PC-9 (cell line): Measurements from ENCODE around the gene FCRLB. TPM values are rescaled to one million over a fixed set of nuclear protein-coding genes. Genes with fewer than 3 reads are reported as not detected.

Source experiments
- BruUV-seq: library from RNA; stranded (reverse); fragments of 400-500 nt; replicated peaks from 2 replicates; lab custom pipeline; 2021; lab: Mats Ljungman, UMichigan
- CTCF ChIA-PET: fragments of 300-600 bp; sonication (Branson Sonifier 250); formaldehyde crosslinking; loops from one replicate; lab custom pipeline; 2022; ENCODE audit warnings: antibody characterized with exemption; lab: Charles Lee
- POLR2A ChIA-PET: fragments of 300-600 bp; sonication (Branson Sonifier 250); formaldehyde crosslinking; loops from one replicate; lab custom pipeline; 2022; ENCODE audit warnings: antibody characterized with exemption; ENCODE audit not compliant: unreplicated experiment; lab: Charles Lee
- DNase-seq, 2 experiments: peaks; one replicate each; pipeline versions ENCODE4 v3.0.0 to v3.0.0-alpha.2; 2015 to 2022; ENCODE audit warnings: mixed read lengths in 1 of 2
- H2AFZ ChIP-seq: fragments of 200-600 bp; sonication (generic); 2 replicates; pipeline ENCODE4 v1.8.1; 2017; ENCODE audit warnings: antibody characterized with exemption
- H3F3A ChIP-seq: fragments of 200-600 bp; sonication (generic); 2 replicates; pipeline ENCODE4 v1.8.1; 2017; ENCODE audit warnings: antibody characterized with exemption, mild to moderate bottlenecking, low read depth; ENCODE audit not compliant: insufficient read depth
- H3K27ac ChIP-seq: fragments of 200-600 bp; sonication (generic); 2 replicates; pipeline ENCODE4 v1.6.1; 2016; ENCODE audit warnings: mixed run types
- H3K27me3 ChIP-seq: fragments of 200-600 bp; sonication (generic); 2 replicates; pipeline ENCODE4 v1.6.1; 2016; ENCODE audit warnings: low read depth, mixed run types; ENCODE audit not compliant: insufficient read depth
- H3K36me3 ChIP-seq: fragments of 200-600 bp; sonication (generic); 2 replicates; pipeline ENCODE4 v1.6.1; 2016; ENCODE audit warnings: low read depth, mixed run types
- H3K4me1 ChIP-seq: fragments of 200-600 bp; sonication (generic); replicated peaks from 2 replicates; pipeline ENCODE4 v1.6.1; 2016; ENCODE audit warnings: mixed run types; ENCODE audit not compliant: insufficient read depth
- H3K4me2 ChIP-seq: fragments of 200-600 bp; sonication (generic); 2 replicates; pipeline ENCODE4 v1.6.1; 2017; ENCODE audit warnings: mixed run types
- H3K4me3 ChIP-seq: fragments of 200-600 bp; sonication (generic); 2 replicates; pipeline ENCODE4 v1.6.1; 2016; ENCODE audit warnings: mixed run types
- H3K79me2 ChIP-seq: fragments of 200-600 bp; sonication (generic); 2 replicates; pipeline ENCODE4 v1.6.1; 2017; ENCODE audit warnings: low read depth, mixed run types
- H3K9me2 ChIP-seq: fragments of 200-600 bp; sonication (generic); 2 replicates; pipeline ENCODE4 v1.8.1; 2017; ENCODE audit warnings: mild to moderate bottlenecking; ENCODE audit not compliant: insufficient read depth
- H3K9me3 ChIP-seq: fragments of 200-600 bp; sonication (generic); 2 replicates; pipeline ENCODE4 v1.8.1; 2016; ENCODE audit warnings: low read depth; ENCODE audit not compliant: insufficient read depth
- H4K20me1 ChIP-seq: fragments of 200-600 bp; sonication (generic); 2 replicates; pipeline ENCODE4 v1.8.1; 2017; ENCODE audit not compliant: insufficient read depth
- CTCF ChIP-seq: fragments of 200-600 bp; sonication (generic); conservative IDR thresholded peaks from 2 replicates; pipeline ENCODE4 v1.6.1; 2017; ENCODE audit warnings: mixed run types, antibody characterized with exemption, mild to moderate bottlenecking, moderate library complexity
- EZH2 ChIP-seq: fragments of 200-600 bp; sonication (generic); IDR thresholded peaks from 2 replicates; pipeline ENCODE4 v1.8.0; 2017; ENCODE audit warnings: antibody characterized with exemption, low read depth
- intact Hi-C: fragments of 100-400 bp; cut with micrococcal nuclease; formaldehyde crosslinking; loops from one replicate; pipeline ENCODE4 v1.10.0; 2022; ENCODE audit not compliant: unreplicated experiment
- total RNA-seq: library from RNA; stranded (reverse); gene quantifications from 2 replicates; pipeline ENCODE4 v1.2.3, GENCODE V29; 2021

FCRLB gene
- total RNA-seq, 1 experiment from 2014 or later = 1.0 TPM

- intact Hi-C loops = no loop called here
- Histone ChIP-seq H2AFZ (no peak overlapping the region), H4K20me1 (no peaks in the 10 kb centered on the region), H3K9me3 (no peaks in the 10 kb centered on the region), H3K27ac (peak overlapping the region; percentile 83; the same call in 1 of the 2 replicates), H3F3A (peaks cover 57% of the 10 kb centered on the region), H3K27me3 (no peaks in the 10 kb centered on the region), H3K4me2 (peak overlapping the region; percentile 73; the same call in 1 of the 2 replicates), H3K79me2 (peaks cover 9% of the 10 kb centered on the region), H3K9me2 (no peaks in the 10 kb centered on the region), H3K4me3 (no peak overlapping the region), H3K4me1 (peaks cover 78% of the 10 kb centered on the region), H3K36me3 (no peaks in the 10 kb centered on the region)
- no peak for TF ChIP-seq EZH2
- TF ChIP-seq CTCF = no peak
- no peak for DNase-seq
- POLR2A ChIA-PET = no interaction called here
- CTCF ChIA-PET = no interaction called here
- BruUV-seq = no TSS peak
Observed at GRCh38 chr1:161731981-161732718, 10.8 kb downstream of the FCRLB start.

GRCh38 chr1:161733526-161733925 is 12.2 kb downstream of the FCRLB start:
- no peak overlapping the region; the same call in 1 of the 2 replicates for H2AFZ ChIP-seq
- H3F3A ChIP-seq = peaks cover 53% of the 10 kb centered on the region
- no peaks in the 10 kb centered on the region for H3K27me3 ChIP-seq
- no peaks in the 10 kb centered on the region for H3K36me3 ChIP-seq
- no TSS peak for BruUV-seq
- ChIA-PET CTCF (no interaction called here), POLR2A (no interaction called here)
- TF ChIP-seq EZH2 = no peak
- no peak for TF ChIP-seq CTCF
- DNase-seq = peak; percentile 26 to 86
- peak overlapping the region; percentile 73 for H3K4me2 ChIP-seq
- H3K4me1 ChIP-seq = peaks cover 77% of the 10 kb centered on the region
- H4K20me1 ChIP-seq = no peaks in the 10 kb centered on the region
- H3K79me2 ChIP-seq = no peaks in the 10 kb centered on the region
- peak overlapping the region; percentile 29; the same call in 1 of the 2 replicates for H3K4me3 ChIP-seq
- no peaks in the 10 kb centered on the region for H3K9me2 ChIP-seq
- peak overlapping the region; percentile 83 for H3K27ac ChIP-seq
- H3K9me3 ChIP-seq = no peaks in the 10 kb centered on the region
- intact Hi-C loops = no loop called here

- Histone ChIP-seq H3K9me3 (no peaks in the 10 kb centered on the region), H3K4me1 (peaks cover 60% of the 10 kb centered on the region), H3K27ac (peak overlapping the region; percentile 83), H3K4me2 (peak overlapping the region; percentile 79), H3K27me3 (no peaks in the 10 kb centered on the region), H3K36me3 (no peaks in the 10 kb centered on the region), H3K9me2 (no peaks in the 10 kb centered on the region), H2AFZ (peak overlapping the region; percentile 79), H3K4me3 (peak overlapping the region; percentile 41; the same call in 1 of the 2 replicates), H3F3A (peaks cover 31% of the 10 kb centered on the region), H4K20me1 (no peaks in the 10 kb centered on the region), H3K79me2 (no peaks in the 10 kb centered on the region)
- DNase-seq = no peak
- ChIA-PET CTCF (no interaction called here), POLR2A (no interaction called here)
- no peak for TF ChIP-seq CTCF
- TF ChIP-seq EZH2 = no peak
- BruUV-seq = no TSS peak
- intact Hi-C loops = loop anchor here (5.0 kb wide), 1 partner anchor 524 kb away; no protein-coding TSS in a partner anchor
Observed at GRCh38 chr1:161735837-161736236, 14.5 kb downstream of the FCRLB start.
